Prostate gland (tissue), 2 donors: ENCODE measurements around the gene GNG10. TPM values are rescaled to one million over a fixed set of nuclear protein-coding genes. Genes with fewer than 3 reads are reported as not detected.

Experiments used
- DNase-seq: peaks from one replicate; pipeline ENCODE4 v3.0.0-alpha.2; 2019; ENCODE audit warnings: low spot score
- H3K27ac ChIP-seq, 2 donors: fragments of 200-600 bp; sonication (generic); 2 replicates each; pipeline ENCODE4 v1.5.1; 2017 to 2019
- H3K27me3 ChIP-seq: fragments of 200-600 bp; sonication (generic); replicated peaks from 2 replicates; pipeline ENCODE4 v1.5.1; 2019; ENCODE audit not compliant: insufficient read depth
- H3K36me3 ChIP-seq, 2 donors: fragments of 200-600 bp; sonication (generic); 1 replicate in 1 of 2; 2 replicates in 1 of 2; pipeline versions ENCODE4 v1.5.1 to v1.8.1; 2017 to 2019
- H3K4me1 ChIP-seq: fragments of 200-600 bp; sonication (generic); replicated peaks from 2 replicates; pipeline ENCODE4 v1.5.1; 2019
- H3K4me3 ChIP-seq, 2 donors: fragments of 200-600 bp; sonication (generic); 2 replicates each; pipeline ENCODE4 v1.5.1; 2017 to 2019
- H3K9me3 ChIP-seq: fragments of 200-600 bp; sonication (generic); 2 replicates; pipeline ENCODE4 v1.5.1; 2017
- POLR2A ChIP-seq: fragments of 450-650 bp; IDR thresholded peaks from one replicate; pipeline ENCODE4 v1.6.1; 2016; ENCODE audit warnings: antibody characterized with exemption, mild to moderate bottlenecking
- POLR2AphosphoS5 ChIP-seq: sonication (generic); formaldehyde crosslinking; IDR thresholded peaks from one replicate; pipeline ENCODE4 v1.6.1; 2017; ENCODE audit warnings: antibody characterized with exemption
- WGBS: methylation state at CpG from one replicate; pipeline ENCODE4 v1.1.5; 2018; 5-methylcytosine and 5-hydroxymethylcytosine counted together
- intact Hi-C: fragments of 100-400 bp; cut with DNase I; formaldehyde crosslinking; loops from one replicate; pipeline ENCODE4 v1.14.2; 2022
- total RNA-seq, 2 donors: library from RNA; depleted of rRNA; stranded (reverse); fragments of >200 nt; gene quantifications; one replicate each; pipeline ENCODE4 v1.1.0, GENCODE V29; 2016
- TF ChIP-seq, protein P1 (sequence below), 4 experiments: fragments of 200-600 bp in 2 of 4; fragments of 450-650 bp in 2 of 4; sonication (generic) in 2 of 4; IDR thresholded peaks; 1 replicate in 3 of 4; 2 replicates in 1 of 4; pipeline ENCODE4 v1.5.1; 2016 to 2019; ENCODE audit warnings: antibody characterized with exemption in 4 of 4, mild to moderate bottlenecking in 2 of 4, moderate library complexity in 2 of 4

GNG10 gene
- total RNA-seq, 2 donors from 2014 or later = 51.2 to 73.0 TPM

DNA sequence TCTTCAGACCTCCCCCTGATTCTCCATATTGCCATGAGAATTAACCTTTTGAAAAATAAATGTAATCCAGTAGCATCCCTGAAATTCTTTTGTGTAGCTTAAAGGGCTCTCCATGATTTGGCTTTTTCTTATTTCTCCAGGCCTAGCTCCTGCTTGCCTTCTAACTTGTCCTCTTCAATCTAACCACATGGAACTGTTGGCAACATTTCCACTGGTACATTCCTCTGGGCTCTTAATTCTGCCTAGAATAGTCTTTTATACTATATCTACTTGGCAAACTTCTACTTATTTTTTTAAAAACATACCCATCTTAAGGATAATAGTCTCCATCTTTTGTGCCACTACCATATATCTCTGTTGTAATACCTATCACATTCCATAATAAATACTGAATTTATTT is 54.1 kb downstream of the GNG10 start:
- DNase-seq = no peak
- no peak overlapping the region for H3K27ac ChIP-seq
- H3K27me3 ChIP-seq = no peaks in the 10 kb centered on the region
- no peak overlapping the region for H3K4me3 ChIP-seq
- no peaks in the 10 kb centered on the region for H3K4me1 ChIP-seq
- TF ChIP-seq POLR2AphosphoS5 (no peak), POLR2A (no peak)
- TF ChIP-seq, protein P1, sequence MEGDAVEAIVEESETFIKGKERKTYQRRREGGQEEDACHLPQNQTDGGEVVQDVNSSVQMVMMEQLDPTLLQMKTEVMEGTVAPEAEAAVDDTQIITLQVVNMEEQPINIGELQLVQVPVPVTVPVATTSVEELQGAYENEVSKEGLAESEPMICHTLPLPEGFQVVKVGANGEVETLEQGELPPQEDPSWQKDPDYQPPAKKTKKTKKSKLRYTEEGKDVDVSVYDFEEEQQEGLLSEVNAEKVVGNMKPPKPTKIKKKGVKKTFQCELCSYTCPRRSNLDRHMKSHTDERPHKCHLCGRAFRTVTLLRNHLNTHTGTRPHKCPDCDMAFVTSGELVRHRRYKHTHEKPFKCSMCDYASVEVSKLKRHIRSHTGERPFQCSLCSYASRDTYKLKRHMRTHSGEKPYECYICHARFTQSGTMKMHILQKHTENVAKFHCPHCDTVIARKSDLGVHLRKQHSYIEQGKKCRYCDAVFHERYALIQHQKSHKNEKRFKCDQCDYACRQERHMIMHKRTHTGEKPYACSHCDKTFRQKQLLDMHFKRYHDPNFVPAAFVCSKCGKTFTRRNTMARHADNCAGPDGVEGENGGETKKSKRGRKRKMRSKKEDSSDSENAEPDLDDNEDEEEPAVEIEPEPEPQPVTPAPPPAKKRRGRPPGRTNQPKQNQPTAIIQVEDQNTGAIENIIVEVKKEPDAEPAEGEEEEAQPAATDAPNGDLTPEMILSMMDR (IDR thresholded peaks at IDR 0.05) = no peak
- H3K9me3 ChIP-seq = no peaks in the 10 kb centered on the region
- H3K36me3 ChIP-seq = no peaks in the 10 kb centered on the region
- intact Hi-C loops = no loop called here

DNA sequence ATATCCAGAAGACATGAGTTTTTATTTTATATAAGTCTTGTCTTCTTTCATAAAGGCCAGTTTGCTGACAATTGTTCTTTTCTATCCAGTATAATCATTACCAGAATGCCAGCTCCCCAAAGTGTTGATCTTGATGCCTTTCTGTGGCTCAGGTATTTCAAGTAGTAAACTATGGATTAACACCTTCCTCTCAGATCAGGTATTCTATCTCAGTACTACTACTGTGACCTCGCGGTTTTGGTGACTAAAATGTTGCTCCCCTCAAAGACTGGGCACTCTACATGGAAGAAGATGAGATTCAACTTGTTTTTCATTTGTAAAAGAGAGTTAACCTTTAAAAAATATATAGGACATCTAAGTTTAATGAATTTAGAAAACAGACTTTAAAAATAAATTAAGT is 58.1 kb downstream of the GNG10 start:
- TF ChIP-seq POLR2AphosphoS5 = no peak
- TF ChIP-seq POLR2A = no peak
- TF ChIP-seq, protein P1 (IDR thresholded peaks at IDR 0.05) = no peak
- Histone ChIP-seq H3K4me3 (no peak overlapping the region), H3K36me3 (no peaks in the 10 kb centered on the region), H3K4me1 (no peaks in the 10 kb centered on the region), H3K9me3 (no peaks in the 10 kb centered on the region), H3K27me3 (no peaks in the 10 kb centered on the region), H3K27ac (no peak overlapping the region)
- intact Hi-C loops = no loop called here
- DNase-seq = no peak
- WGBS = 96% methylated on average over 2 of the region's 2 CpGs

Other genes starting within 250 kb of the GNG10 start
- gene ECPAS, start 177.2 kb upstream of the GNG10 start, total RNA-seq = 100 to 1,000 TPM in 1 of 2 donors, 10 to 100 TPM in 1; 87.8 to 103 TPM
- 10 to 100 TPM; 12.8 to 30.4 TPM for gene ZNF483, start 136.4 kb upstream of the GNG10 start, total RNA-seq
- gene PTGR1, start 62.0 kb upstream of the GNG10 start, total RNA-seq = 100 to 1,000 TPM in 1 of 2 donors, 10 to 100 TPM in 1; 43.9 to 110 TPM
- gene DNAJC25, start 30.3 kb upstream of the GNG10 start, total RNA-seq = 10 to 100 TPM; 11.7 to 13.5 TPM
- gene SHOC1, start 133.3 kb downstream of the GNG10 start, total RNA-seq = 10 to 100 TPM in 1 of 2 donors, not detected in 1; 13.6 TPM
- 10 to 100 TPM; 23.9 to 42.6 TPM for gene UGCG, start 235.2 kb downstream of the GNG10 start, total RNA-seq